Stimulated activated CD4-positive, alpha-beta T cell treated with anti-CD3 and anti-CD28 coated beads, Interleukin-4, amount 100 ng/mL, for 48 hours (primary cell): ENCODE data around the gene TRAPPC10.
A peak's percentile ranks its signal among the peaks of the same experiment; 100 is the strongest.

Experiments used
- DNase-seq, 2 donors: peaks; one replicate each; pipeline ENCODE4 v3.0.0-alpha.2; 2020; ENCODE audit warnings: low read depth in 2 of 2

Gene TRAPPC10

DNA sequence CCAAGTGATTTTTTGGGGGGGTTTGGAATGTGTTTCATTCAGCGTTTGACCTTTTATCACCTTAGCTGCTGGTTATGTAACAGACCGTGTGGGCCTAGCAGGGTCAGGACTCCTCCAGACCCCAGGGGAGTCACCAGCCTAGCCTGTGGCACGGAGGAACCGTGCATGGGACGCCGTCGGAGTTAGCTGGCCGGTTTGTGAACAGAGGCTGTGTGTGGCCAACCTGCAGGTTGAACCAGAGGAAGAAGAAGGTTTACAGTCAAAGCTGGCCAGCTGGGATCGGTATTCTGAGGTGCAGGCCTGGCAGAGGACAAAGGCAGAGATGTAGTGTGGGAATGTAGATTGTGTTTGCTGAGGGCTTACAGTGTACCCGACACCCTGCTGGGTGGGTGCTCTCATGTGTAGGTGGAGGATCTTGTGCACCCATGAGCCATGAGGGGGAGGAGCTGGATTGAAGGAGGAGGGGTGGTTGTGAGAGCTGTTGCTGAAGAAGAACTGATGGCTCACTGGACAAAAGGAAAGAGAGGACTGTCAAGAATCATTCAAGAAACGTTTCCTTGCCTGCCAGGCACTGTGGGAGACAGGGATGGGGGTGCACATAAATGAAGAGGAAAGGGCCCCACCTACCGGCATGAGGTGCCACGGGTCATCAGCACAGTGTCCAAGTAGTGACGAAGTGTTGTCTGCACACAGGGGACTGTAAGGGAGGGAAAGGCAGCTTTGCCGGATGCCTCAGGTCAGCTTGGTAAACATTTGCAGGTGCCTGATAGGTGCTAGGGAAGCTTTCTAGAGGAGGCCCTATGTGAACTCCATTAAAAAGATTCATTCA is 55.1 kb downstream of the TRAPPC10 start:
- DNase-seq: no peak

DNA sequence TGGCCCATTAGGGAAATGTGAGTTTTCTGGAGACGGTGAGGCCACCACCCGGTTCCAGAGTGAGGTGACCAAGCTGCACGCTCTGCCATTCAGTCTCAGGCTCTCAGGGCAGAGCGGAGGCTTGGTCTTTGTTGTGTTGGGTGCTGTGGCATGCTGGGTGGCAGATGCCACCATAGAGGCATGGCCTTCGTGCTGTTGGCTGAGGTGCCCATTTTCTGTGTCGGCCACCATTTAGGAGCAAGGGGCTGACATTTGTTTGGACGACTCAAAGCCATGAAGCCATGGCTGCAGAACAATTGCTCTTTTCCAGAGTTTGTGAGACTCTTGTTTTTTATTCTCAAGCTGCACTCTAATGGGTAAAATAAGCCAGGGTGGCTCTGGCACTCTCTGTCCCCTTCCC is 58.3 kb downstream of the TRAPPC10 start:
- DNase-seq: no peak

DNA sequence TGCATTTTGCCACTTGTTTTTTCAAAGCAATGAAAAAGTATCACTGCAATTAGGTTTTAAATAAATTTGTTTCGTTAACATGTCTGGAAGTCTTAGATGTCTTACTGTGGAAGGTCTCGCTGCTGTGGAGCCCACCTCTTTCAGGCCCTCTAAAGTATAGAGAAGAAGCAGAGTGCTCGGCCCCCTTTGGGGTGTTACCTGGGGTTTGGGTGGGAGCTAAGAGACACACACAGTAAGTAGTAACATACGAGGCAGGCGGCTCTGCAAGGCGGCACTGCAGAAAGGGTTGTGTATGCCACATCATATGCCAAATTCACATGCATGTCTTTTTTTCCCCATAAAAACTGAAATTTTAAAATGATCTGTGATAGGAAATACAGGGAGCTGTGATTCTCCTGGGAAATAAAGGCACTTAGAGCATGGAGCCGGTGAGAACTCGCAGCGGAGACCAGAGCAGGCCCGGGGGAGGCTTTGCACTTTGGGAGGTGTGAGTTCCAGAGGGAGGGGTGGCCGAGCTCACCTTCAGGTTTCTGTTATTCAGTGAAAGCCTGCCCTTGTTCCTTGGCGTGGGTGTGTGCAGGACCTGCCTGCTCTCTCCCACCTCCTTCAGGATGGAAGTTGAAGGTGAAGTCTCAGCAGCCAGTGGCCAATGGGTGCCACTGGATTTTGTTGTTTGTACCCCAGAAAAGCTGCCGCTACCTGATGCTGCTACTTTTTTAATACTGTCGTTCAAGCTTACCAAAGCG is 59.4 kb downstream of the TRAPPC10 start:
- DNase-seq: no peak

DNA sequence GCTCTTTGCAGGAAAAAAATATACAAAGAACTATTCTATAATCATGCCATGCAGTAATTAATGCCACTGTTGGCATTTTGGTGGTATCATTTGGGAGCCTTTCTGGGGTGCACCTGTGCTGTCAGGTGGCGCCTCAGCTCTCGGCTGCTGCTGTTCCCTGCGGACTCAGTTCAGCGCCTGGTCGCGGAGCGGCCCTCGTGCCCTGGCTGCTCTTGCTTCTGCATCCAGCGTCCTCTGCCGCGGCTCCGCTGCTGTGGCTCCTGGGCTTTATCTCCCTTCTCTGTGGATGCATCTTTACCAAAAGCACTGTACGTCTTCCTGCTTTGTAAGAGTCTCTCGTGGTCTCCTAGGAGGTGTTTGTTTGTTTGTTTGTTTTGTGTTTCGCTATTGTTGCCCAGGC is 60.0 kb downstream of the TRAPPC10 start:
- DNase-seq: no peak

DNA sequence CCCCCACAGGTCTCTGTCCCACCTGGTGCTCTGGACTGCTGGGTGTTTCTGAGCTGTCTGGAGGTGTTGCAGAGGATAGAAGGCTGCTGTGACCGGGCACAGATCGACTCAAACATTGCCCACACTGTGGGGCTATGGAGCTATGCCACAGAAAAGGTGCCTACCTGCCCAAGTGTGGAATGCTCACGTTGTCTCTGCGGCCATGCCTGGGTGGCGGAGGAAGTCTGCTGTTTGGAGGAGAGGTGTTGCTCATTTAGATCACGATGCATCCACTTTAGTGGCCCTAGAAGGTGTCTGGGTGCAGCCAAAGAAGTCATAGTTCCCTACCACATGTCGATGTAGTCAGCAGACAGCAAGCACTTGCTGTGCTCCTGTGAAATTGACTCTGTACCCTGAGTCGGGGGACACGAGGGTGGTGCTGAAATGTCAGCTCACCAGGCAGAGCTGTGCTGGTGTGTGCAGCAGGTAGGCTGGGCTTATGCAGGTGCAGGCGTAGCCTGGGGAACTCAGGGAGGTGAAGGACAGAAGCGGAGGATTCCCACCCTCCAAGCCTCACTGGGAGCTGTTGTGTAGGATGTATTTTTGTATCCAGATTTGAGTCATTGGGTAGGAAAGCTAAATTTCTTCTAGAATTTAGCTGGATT is 62.3 kb downstream of the TRAPPC10 start:
- DNase-seq: no peak

DNA sequence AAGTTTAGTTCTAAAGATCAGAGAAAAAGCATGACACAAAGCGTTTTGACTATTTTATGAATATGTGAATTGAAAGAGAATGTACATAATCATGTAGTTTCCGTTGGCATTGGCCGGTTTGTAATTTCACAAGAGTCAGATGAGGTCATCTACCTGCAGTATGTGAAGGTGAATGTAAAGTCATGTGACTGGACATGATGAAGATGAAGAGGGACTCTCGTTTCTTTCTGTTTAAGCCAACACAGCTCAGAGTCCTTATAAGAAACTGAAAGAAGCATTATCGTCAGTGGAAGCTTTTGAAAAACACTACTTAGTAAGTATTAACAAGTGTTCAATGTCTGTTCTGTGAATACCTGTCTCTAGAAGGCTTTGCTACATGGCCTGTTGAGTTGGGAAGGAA is 64.2 kb downstream of the TRAPPC10 start:
- no peak for DNase-seq

DNA sequence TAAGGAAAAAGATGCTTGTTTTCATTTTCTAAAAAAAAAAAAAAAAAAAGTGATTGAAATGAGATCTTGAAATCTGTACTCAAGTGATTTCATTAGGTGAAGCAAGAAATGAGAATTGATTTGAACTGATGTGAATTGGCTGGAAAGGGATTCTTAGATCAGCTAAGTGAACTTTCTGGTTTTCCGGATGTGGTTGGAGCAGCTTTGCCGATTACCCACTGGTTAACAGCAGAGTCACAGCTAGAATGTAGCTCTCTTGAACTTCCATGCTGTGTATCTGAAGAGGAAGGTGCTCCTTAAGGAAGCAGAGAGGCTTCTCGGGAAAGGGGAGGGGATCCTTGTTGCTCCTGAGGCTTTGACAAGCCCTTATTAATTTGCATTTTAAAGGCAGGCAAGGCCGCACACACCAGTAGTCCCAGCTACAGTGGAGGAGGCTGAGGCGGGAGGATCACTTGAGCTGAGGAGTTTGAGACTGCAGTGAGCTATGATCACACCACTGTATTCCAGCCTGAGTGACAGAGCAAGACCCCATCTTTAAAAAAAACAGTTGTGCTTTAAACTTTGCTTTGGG is 66.4 kb downstream of the TRAPPC10 start:
- no peak for DNase-seq

DNA sequence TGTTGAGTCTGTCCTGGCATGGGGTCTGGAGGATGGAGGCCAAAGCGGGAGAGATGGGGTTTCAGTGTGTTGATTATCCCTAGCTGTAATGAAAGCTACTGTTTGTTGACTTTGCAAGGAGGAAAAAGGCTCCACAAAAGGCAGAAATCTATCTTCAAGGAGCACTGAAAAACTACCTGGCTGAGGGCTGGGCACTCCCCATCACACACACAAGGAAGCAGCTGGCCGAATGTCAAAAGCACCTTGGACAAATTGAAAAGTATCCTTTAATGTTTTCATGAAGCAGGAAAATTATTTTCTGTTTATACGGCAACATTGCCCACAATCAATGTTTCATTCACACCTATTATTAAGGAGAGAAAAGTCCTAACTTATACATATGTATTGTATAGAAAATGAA is 67.3 kb downstream of the TRAPPC10 start:
- no peak for DNase-seq

DNA sequence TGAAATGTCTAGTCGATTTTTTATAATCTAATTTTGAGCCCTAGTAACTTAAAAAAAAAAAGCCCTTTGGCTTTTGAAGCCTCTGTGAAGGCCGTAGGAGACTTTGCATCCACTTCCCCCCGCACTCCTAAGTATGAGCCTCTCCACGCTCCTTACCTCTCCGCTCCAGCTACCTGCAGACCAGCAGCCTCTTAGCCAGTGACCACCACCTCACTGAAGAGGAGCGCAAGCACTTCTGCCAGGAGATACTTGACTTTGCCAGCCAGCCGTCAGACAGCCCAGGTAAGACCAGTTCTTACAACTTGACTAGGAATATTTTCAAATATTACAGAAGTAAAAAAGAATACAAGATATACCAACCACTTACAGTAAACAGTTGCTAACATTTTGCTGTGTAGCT is 67.7 kb downstream of the TRAPPC10 start:
- DNase-seq: no peak

DNA sequence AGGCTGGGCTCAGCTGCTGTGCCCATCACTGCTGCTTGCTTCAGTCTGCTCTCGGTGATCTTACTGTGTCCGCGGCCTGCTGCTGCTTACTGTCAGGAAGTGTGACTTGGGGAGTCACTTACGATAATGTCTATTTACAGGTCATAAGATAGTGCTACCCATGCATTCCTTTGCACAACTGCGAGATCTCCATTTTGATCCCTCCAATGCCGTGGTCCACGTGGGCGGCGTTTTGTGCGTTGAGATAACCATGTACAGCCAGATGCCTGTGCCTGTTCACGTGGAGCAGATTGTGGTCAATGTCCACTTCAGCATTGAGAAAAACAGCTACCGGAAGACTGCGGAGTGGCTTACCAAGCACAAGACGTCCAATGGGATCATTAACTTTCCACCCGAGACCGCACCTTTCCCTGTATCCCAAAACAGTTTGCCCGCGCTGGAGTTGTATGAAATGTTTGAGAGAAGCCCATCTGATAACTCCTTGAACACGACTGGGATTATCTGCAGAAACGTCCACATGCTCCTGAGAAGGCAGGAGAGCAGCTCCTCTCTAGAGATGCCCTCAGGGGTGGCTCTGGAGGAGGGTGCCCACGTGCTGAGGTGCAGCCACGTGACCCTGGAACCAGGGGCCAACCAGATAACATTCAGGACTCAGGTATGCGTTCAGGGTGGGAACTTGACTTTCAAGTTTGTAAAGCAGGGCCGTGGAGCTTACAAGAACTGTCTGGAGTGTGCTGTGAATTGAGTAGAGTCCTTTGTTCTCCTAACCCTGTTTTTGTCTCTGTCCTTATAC is 70.7 kb downstream of the TRAPPC10 start:
- no peak for DNase-seq

DNA sequence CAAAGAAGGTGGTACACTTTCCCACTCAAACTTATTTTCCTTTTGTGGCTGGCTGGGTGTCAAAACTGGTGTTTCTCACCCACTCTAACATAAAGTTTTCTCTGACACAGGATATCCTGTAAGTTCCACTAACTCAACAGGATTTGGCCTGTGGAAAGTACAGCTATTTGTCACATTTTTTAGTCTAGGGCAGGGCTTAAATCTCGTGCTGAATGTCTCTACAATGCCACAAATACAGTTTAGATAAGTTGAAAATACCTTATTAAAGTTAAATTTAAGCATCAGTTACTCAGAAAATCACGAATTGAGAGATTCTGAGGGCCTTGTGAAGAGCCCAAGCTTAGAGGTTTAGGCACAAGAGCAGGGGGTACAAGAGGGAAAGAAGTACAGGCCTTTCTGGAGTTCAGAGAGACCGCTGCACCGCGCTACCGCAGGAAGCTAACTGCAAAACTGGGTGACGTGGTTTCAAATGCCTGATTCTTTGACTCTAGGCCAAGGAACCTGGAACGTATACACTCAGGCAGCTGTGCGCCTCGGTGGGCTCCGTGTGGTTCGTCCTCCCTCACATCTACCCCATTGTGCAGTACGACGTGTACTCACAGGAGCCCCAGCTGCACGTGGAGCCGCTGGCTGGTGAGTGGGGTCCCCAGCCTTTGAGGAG is 71.7 kb downstream of the TRAPPC10 start:
- peak; percentile 35 to 48 for DNase-seq

DNA sequence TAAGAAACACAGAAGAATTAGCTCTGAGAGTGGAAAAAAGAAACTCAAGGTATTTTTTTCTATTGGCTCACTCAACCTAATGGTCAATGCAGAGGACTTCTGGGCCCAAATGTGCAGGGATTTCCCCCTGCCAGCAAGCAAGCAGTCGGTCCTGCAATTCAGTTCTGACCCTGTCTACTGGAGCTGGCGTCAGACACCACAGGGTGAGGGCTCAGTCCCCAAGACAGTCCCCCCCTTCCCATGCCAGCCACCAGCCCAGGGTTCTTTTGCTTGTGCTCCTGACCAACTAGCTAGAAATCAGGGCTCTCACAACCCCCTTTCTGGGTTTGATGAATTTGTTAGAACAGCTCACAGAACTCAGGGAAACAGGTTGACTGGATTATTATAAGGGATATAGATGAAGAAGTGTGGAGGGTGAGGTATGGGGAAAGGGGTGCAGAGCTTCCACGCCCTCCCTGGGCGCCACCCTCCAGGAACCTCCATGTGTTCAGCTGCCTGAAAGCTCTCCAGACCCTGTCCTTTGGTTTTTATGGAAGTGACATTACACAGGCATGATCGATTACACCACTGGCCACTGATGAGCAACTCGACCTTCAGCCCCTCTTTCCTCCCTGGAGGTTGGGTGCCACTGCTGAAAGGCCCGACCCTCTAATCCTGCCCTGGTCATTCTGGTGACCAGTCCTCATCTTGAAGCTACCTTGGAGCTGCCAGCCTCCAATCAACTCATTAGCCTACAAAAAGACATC is 72.6 kb downstream of the TRAPPC10 start:
- DNase-seq: no peak

DNA sequence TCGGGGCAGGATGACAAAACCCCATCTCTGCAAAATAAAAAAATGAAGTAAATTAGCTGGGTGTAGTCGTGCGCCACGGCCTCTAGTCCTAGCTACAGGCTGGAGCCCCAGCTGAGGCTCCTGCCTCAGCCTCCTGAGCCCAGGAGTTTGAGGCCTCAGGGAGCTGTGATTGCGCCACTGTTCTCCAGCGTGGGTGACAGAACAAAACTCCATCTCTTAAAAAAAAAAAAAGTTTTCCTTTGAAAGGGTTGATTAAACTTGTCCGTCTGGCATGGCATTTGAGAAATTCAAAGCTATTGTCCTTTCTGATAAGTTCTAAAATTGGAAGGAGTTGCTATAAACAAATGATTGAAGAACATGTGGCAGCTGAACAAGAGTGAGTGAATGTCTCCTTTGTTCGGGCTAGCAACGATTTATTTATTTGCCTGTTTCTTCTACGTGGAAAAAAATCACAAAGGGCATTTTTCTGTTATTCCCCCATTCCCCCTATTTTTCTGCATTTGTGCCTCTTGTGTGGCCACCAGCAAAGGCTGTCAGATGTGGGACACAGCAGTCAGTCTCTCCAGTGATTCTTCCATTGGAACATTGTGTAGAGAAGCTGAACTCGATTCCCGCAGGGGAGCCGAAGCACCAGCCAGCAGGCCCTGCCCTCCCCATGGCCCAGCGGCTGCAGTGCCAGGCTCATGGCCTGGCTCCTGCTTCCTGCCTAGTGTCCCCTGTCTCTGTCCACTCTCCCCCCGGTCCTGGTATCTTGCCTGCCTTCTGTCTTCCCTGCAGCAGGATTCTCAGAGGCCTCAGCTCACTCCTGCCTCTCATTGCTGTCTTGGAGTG is 73.6 kb downstream of the TRAPPC10 start:
- DNase-seq: no peak

DNA sequence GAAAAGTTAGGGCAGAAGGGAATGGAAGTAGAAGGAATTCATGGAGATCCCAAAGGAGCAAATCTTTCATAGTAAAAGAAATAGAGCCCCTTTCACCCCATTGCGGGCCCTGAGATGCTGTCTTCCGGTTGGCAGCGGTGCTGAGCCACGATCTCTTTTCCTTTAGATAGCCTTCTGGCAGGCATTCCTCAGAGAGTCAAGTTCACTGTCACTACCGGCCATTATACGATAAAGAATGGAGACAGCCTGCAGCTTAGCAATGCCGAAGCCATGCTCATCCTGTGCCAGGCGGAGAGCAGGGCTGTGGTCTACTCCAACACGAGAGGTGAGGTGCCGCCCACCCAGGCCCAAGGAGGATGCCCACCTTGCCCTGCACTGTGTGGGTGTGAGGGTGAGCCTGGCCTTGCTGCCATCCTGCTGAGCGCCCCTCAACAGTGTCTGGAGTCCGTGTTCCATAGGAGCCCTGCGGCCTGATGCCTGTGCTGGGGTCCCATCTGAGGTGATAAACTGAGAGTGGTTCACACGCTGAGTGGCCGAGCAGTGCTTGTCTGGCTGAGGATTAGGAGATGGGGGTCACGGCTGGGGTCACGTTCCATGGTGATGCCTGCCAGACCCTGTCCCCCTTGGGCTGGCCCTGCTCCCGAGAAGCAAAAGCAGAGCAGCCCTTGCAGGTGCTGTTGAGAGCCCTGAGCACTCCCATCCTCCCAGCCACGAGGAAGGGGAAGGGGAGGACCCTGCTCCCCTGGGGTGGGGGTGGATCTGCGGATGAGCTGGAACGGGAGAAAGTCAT is 74.7 kb downstream of the TRAPPC10 start:
- no peak for DNase-seq

DNA sequence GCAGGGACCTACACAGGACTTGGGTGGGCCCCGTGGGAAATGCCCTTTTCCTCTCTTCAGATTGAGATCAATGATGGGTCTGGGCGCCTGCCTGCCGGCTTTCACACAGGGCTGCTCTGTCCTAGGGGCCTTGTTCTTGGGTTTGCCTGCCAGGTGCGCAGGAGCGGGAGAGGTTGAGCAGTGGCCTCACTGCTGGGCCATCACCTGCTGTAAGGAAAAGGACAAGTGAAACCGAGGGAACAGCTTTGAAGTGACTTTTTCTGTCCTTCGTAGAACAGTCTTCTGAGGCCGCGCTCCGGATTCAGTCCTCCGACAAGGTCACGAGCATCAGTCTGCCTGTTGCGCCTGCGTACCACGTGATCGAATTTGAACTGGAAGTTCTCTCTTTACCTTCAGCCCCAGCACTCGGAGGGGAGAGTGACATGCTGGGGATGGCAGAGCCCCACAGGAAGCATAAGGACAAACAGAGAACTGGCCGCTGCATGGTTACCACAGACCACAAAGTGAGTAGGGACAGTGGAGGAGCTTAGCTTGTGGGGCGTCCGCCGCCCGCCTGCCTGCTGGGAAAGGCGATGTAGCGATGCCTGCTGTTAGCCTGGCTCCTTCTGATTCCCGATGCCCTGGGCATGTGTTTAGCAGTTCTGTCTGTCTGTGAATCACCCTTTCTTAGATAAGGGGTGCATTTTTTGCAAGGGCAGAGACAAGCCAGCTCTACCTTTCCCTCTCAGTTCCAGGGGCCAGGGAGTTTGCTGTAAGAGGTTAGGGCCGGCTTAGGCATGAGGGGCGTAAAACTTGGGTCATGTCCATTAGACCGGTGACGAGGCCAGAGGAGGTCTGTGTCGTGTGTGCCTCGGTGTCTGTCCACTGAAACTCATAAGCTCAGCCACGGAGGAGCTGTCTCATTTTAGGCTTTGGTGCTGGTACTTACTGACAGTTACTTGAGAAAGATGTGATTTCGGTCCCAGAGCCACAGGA is 75.6 kb downstream of the TRAPPC10 start:
- no peak for DNase-seq

DNA sequence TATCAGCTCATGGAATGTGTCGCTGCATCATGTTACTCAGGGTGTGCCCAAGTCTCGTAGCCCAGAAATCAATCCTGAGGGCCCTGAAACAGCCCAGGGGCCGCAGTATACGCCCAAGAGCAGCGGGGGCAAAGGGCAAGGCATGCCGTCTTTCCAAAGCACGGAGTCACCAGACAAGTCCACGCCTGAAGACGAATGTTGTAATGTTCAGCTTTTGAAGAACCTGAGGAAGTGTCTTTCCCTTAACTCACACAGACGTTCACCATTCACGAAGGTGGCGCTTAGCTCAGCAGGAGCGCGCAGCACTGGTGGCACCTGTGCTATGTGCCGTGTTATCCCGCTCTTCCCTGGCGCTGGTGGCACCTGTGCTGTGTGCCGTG is 76.3 kb downstream of the TRAPPC10 start:
- DNase-seq: no peak
